Right lung (tissue), 10 donors: ENCODE data around the gene ZG16. TPM values are rescaled to one million over a fixed set of nuclear protein-coding genes. Genes with fewer than 3 reads are reported as not detected.
"Not testable (repeated sequence)": the region's sequence is repeated elsewhere in the genome, so short reads cannot be mapped to it uniquely, and the experiment has no call there.

Source experiments
- DNase-seq, 2 donors: peaks; one replicate each; pipeline ENCODE4 v3.0.0-alpha.2; 2013
- long read RNA-seq, 8 donors: transcript quantifications; one replicate each; lab custom pipeline, GENCODE V29; 2026
- polyA plus RNA-seq, 5 donors: library from polyadenylated mRNA; unstranded; fragments of 120-200 nt; gene quantifications; one replicate each; pipeline versions ENCODE4 v1.2.1 to v1.2.3, GENCODE V29; 2013; ENCODE audit warnings: inconsistent platforms in 1 of 5, low replicate concordance in 1 of 5; ENCODE audit not compliant: insufficient read length in 5 of 5, insufficient read depth in 1 of 5

The ZG16 gene
- under 1 TPM in 4 of 5 donors, not detected in 1; 0.04 to 0.18 (median 0.12) TPM for polyA plus RNA-seq
- long read RNA-seq, donor 1: 0 reads
- long read RNA-seq, donor 2: 0 reads
- long read RNA-seq, donor 3: 0 reads
- long read RNA-seq, donor 4: 0 reads
- long read RNA-seq, donor 5: 0 reads
- long read RNA-seq, donor 6: 0 reads
- long read RNA-seq, donor 7: 0 reads
- long read RNA-seq, donor 8: 0 reads

GRCh38 chr16:29777576-29778350, at the start of gene ZG16:
TSS of gene ZG16 (plus strand) at chr16:29778256. CDS start at chr16:29779267, 1,011 bp downstream.
- DNase-seq: no peak

- DNase-seq: no peak
Measured at GRCh38 chr16:29729116-29729521, 48.9 kb upstream of the ZG16 start.

GRCh38 chr16:29730649-29731048, 47.4 kb upstream of the ZG16 start:
- no peak for DNase-seq

GRCh38 chr16:29731768-29732601, 46.1 kb upstream of the ZG16 start:
- DNase-seq: not testable (repeated sequence)

GRCh38 chr16:29734786-29735185, 43.3 kb upstream of the ZG16 start:
- DNase-seq: no peak

GRCh38 chr16:29736112-29736511, 41.9 kb upstream of the ZG16 start:
- DNase-seq: no peak

GRCh38 chr16:29736764-29737163, 41.3 kb upstream of the ZG16 start:
- no peak for DNase-seq

- no peak for DNase-seq
Measured at GRCh38 chr16:29737713-29738112, 40.3 kb upstream of the ZG16 start.

GRCh38 chr16:29738514-29738913, 39.5 kb upstream of the ZG16 start:
- no peak for DNase-seq

- not testable (repeated sequence) for DNase-seq
Measured at GRCh38 chr16:29739927-29740629, 38.0 kb upstream of the ZG16 start.

- not testable (repeated sequence) for DNase-seq
Measured at GRCh38 chr16:29740630-29741015, 37.4 kb upstream of the ZG16 start.

- no peak for DNase-seq
Measured at GRCh38 chr16:29742683-29743275, 35.3 kb upstream of the ZG16 start.

GRCh38 chr16:29743475-29743826, 34.6 kb upstream of the ZG16 start:
- DNase-seq: no peak

- no peak for DNase-seq
Measured at GRCh38 chr16:29743827-29744531, 34.1 kb upstream of the ZG16 start.

GRCh38 chr16:29744541-29745101, 33.4 kb upstream of the ZG16 start:
- no peak for DNase-seq

- DNase-seq: no peak
Measured at GRCh38 chr16:29745121-29745852, 32.8 kb upstream of the ZG16 start.

GRCh38 chr16:29745853-29746345, 32.2 kb upstream of the ZG16 start, which contains the start of gene C16orf54:
TSS of gene C16orf54 (minus strand) at chr16:29745990. CDS start at chr16:29744951, 1,039 bp downstream.
- DNase-seq: no peak

- not testable (repeated sequence) for DNase-seq
Measured at GRCh38 chr16:29746518-29746917, 31.5 kb upstream of the ZG16 start.
